HUES48 (cell line): Measurements from ENCODE around the gene VAT1.
A peak's percentile ranks its signal among the peaks of the same experiment; 100 is the strongest.

Experiments
- H3K27ac ChIP-seq: one replicate; pipeline ENCODE4 v1.7.0; 2013; ENCODE audit warnings: low read depth, low read length, inconsistent platforms
- H3K27me3 ChIP-seq: 2 replicates; pipeline ENCODE4 v1.6.1; 2013; ENCODE audit warnings: mild to moderate bottlenecking, low read length; ENCODE audit not compliant: control insufficient read depth, insufficient read depth
- H3K36me3 ChIP-seq: 2 replicates; pipeline ENCODE4 v1.6.1; 2013; ENCODE audit warnings: low read length; ENCODE audit not compliant: control insufficient read depth, insufficient read depth
- H3K4me1 ChIP-seq: 2 replicates; pipeline ENCODE4 v1.6.1; 2013; ENCODE audit warnings: mild to moderate bottlenecking, low read length; ENCODE audit not compliant: control insufficient read depth, insufficient read depth
- H3K4me3 ChIP-seq: 2 replicates; pipeline ENCODE4 v1.5.1; 2013; ENCODE audit warnings: mild to moderate bottlenecking, low read depth, low read length
- H3K9ac ChIP-seq: 2 replicates; pipeline ENCODE4 v1.6.1; 2013; ENCODE audit warnings: mild to moderate bottlenecking, low read depth, low read length, moderate library complexity
- H3K9me3 ChIP-seq: 2 replicates; pipeline ENCODE4 v1.6.1; 2013; ENCODE audit warnings: low read length; ENCODE audit not compliant: control insufficient read depth, insufficient read depth

The VAT1 gene

GRCh38 chr17:43026595-43026994, 4.4 kb upstream of the VAT1 start:
- H3K27ac ChIP-seq = peak overlapping the region; percentile 70
- H3K36me3 ChIP-seq = peaks cover 24% of the 10 kb centered on the region
- no peak overlapping the region for H3K9ac ChIP-seq
- 0 out of 2 replicates have a peak overlapping the region, but pooled peaks have one; percentile 18 for H3K4me3 ChIP-seq
- H3K9me3 ChIP-seq = no peaks in the 10 kb centered on the region
- no peaks in the 10 kb centered on the region for H3K27me3 ChIP-seq
- peaks cover 26% of the 10 kb centered on the region for H3K4me1 ChIP-seq

GRCh38 chr17:43025766-43026537, 3.8 kb upstream of the VAT1 start:
- H3K9ac ChIP-seq = no peak overlapping the region

GRCh38 chr17:43025290-43025657, 3.1 kb upstream of the VAT1 start:
- Histone ChIP-seq H3K9ac (no peak overlapping the region), H3K4me3 (peak overlapping the region; percentile 73), H3K27me3 (no peaks in the 10 kb centered on the region), H3K4me1 (peaks cover 22% of the 10 kb centered on the region), H3K36me3 (peaks cover 24% of the 10 kb centered on the region), H3K27ac (no peak overlapping the region), H3K9me3 (no peaks in the 10 kb centered on the region)

More at GRCh38 chr17:43025766-43026537, 3.8 kb upstream of the VAT1 start:
- H3K36me3 ChIP-seq = peaks cover 24% of the 10 kb centered on the region
- peaks cover 20% of the 10 kb centered on the region for H3K4me1 ChIP-seq
- H3K27ac ChIP-seq = no peak overlapping the region
- no peaks in the 10 kb centered on the region for H3K27me3 ChIP-seq
- peak overlapping the region; percentile 73 for H3K4me3 ChIP-seq
- no peaks in the 10 kb centered on the region for H3K9me3 ChIP-seq

GRCh38 chr17:43024407-43025289, 2.5 kb upstream of the VAT1 start, which contains the start of gene RND2:
RND2 (plus strand) TSS chr17:43025231; CDS start chr17:43025348, 117 bp downstream.
- peaks cover 27% of the 10 kb centered on the region for H3K36me3 ChIP-seq
- peak within 1 kb of the TSS; percentile 94 for H3K4me3 ChIP-seq
- peak within 1 kb of the TSS; percentile 90 for H3K9ac ChIP-seq
- H3K9me3 ChIP-seq = no peaks in the 10 kb centered on the region
- H3K4me1 ChIP-seq = peaks cover 29% of the 10 kb centered on the region
- H3K27ac ChIP-seq = peak within 1 kb of the TSS; percentile 98
- no peaks in the 10 kb centered on the region for H3K27me3 ChIP-seq

- Histone ChIP-seq H3K27ac (peak overlapping the region; percentile 89), H3K4me3 (peak overlapping the region; percentile 91), H3K27me3 (no peaks in the 10 kb centered on the region), H3K9me3 (no peaks in the 10 kb centered on the region), H3K4me1 (peaks cover 14% of the 10 kb centered on the region), H3K36me3 (peaks cover 34% of the 10 kb centered on the region), H3K9ac (peak overlapping the region; percentile 75)
Observed at GRCh38 chr17:43020789-43021740, 1.1 kb downstream of the VAT1 start.

- Histone ChIP-seq H3K27ac (peak overlapping the region; percentile 37), H3K4me1 (peaks cover 12% of the 10 kb centered on the region), H3K36me3 (peaks cover 44% of the 10 kb centered on the region), H3K9me3 (no peaks in the 10 kb centered on the region), H3K9ac (no peak overlapping the region), H3K27me3 (no peaks in the 10 kb centered on the region), H3K4me3 (peak overlapping the region; percentile 29; the same call in 1 of the 2 replicates)
Observed at GRCh38 chr17:43020030-43020621, 2.1 kb downstream of the VAT1 start.

- no peak overlapping the region for H3K9ac ChIP-seq
- H3K27ac ChIP-seq = no peak overlapping the region
- peaks cover 12% of the 10 kb centered on the region for H3K4me1 ChIP-seq
- peaks cover 50% of the 10 kb centered on the region for H3K36me3 ChIP-seq
- peak overlapping the region; percentile 15; the same call in 1 of the 2 replicates for H3K4me3 ChIP-seq
- no peaks in the 10 kb centered on the region for H3K9me3 ChIP-seq
- no peaks in the 10 kb centered on the region for H3K27me3 ChIP-seq
Observed at GRCh38 chr17:43019418-43019817, 2.8 kb downstream of the VAT1 start.

- Histone ChIP-seq H3K4me1 (peaks cover 12% of the 10 kb centered on the region), H3K4me3 (no peak overlapping the region), H3K9ac (no peak overlapping the region), H3K27ac (no peak overlapping the region), H3K9me3 (no peaks in the 10 kb centered on the region), H3K36me3 (peaks cover 51% of the 10 kb centered on the region), H3K27me3 (no peaks in the 10 kb centered on the region)
Observed at GRCh38 chr17:43018932-43019331, 3.3 kb downstream of the VAT1 start.

GRCh38 chr17:43018008-43018853, 4.0 kb downstream of the VAT1 start:
- H3K4me3 ChIP-seq = no peak overlapping the region
- H3K36me3 ChIP-seq = peaks cover 51% of the 10 kb centered on the region
- H3K9ac ChIP-seq = no peak overlapping the region
- no peak overlapping the region for H3K27ac ChIP-seq
- no peaks in the 10 kb centered on the region for H3K27me3 ChIP-seq
- peaks cover 12% of the 10 kb centered on the region for H3K4me1 ChIP-seq
- no peaks in the 10 kb centered on the region for H3K9me3 ChIP-seq
